PFSK-1 (cell line): ENCODE data around the gene FKBP10.

Experiments used
- POLR2AphosphoS5 ChIP-seq: IDR thresholded peaks from 2 replicates; pipeline ENCODE4 v1.6.1; 2012; ENCODE audit warnings: low read depth, mild to moderate bottlenecking, control low read depth, low read length, moderate library complexity
- SIN3A ChIP-seq: IDR thresholded peaks from 2 replicates; pipeline ENCODE4 v1.6.1; 2012; ENCODE audit warnings: mild to moderate bottlenecking, low read length, moderate library complexity, borderline replicate concordance; ENCODE audit not compliant: insufficient read depth

DNA sequence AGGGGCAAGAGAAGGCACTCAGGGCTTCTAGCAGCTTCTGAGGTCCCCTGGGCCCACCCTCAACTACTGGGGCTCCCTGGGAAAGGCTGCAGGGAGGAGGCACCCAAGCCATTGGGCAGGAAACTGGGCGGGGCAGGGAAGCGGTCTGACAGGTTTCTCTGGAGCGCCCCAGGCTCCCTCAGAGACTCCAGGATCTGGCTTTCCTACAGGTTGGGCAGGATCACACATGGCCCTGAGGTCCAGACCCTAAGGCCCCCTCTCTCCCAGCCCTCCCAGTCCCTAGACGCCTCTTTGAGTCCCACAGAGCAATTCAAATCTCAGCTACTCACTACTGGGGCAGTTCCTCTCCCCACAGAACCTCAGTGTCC is 40.6 kb upstream of the FKBP10 start:
- TF ChIP-seq POLR2AphosphoS5: no peak
- no peak for TF ChIP-seq SIN3A
